ENCODE data around the gene GAPDH.

DNA sequence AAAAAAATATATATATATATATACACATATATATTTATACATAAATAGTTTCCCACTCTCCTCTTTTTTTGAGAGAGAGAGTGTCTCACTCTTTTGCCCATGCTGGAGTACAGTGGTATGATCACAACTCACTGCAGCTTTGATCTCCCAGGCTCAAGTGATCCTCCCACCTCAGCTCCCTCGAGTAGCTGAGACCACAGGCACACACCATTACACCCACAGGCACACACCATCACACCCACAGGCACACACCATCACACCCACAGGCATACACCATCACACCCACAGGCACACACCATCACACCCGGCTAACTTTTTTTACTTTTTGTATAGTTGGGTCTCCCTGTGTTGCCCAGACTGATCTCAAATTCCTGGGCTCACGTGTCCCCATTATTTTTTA, 14.1 kb upstream of the GAPDH start:
- TF ChIP-seq, protein P1, sequence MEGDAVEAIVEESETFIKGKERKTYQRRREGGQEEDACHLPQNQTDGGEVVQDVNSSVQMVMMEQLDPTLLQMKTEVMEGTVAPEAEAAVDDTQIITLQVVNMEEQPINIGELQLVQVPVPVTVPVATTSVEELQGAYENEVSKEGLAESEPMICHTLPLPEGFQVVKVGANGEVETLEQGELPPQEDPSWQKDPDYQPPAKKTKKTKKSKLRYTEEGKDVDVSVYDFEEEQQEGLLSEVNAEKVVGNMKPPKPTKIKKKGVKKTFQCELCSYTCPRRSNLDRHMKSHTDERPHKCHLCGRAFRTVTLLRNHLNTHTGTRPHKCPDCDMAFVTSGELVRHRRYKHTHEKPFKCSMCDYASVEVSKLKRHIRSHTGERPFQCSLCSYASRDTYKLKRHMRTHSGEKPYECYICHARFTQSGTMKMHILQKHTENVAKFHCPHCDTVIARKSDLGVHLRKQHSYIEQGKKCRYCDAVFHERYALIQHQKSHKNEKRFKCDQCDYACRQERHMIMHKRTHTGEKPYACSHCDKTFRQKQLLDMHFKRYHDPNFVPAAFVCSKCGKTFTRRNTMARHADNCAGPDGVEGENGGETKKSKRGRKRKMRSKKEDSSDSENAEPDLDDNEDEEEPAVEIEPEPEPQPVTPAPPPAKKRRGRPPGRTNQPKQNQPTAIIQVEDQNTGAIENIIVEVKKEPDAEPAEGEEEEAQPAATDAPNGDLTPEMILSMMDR (IDR thresholded peaks at IDR 0.05 in 8 of 11, conservative IDR thresholded peaks at IDR 0.05 in 3 of 11), result no peak
- no peak for TF ChIP-seq POLR2A (IDR thresholded peaks at IDR 0.05)
